Astrocyte (in vitro differentiated cells and primary cell): ENCODE measurements around the gene NPPB.

Experiments used
- EZH2 ChIP-seq: IDR thresholded peaks from 2 replicates; pipeline ENCODE4 v1.6.1; 2012; ENCODE audit warnings: mild to moderate bottlenecking, low read length, inconsistent platforms; ENCODE audit not compliant: insufficient read depth
- TF ChIP-seq, protein P1 (sequence below): IDR thresholded peaks from 2 replicates; pipeline ENCODE4 v1.5.1; 2011; ENCODE audit warnings: low read depth, mild to moderate bottlenecking, inconsistent platforms, low read length, moderate library complexity; ENCODE audit not compliant: insufficient read depth

- TF ChIP-seq, protein P1, sequence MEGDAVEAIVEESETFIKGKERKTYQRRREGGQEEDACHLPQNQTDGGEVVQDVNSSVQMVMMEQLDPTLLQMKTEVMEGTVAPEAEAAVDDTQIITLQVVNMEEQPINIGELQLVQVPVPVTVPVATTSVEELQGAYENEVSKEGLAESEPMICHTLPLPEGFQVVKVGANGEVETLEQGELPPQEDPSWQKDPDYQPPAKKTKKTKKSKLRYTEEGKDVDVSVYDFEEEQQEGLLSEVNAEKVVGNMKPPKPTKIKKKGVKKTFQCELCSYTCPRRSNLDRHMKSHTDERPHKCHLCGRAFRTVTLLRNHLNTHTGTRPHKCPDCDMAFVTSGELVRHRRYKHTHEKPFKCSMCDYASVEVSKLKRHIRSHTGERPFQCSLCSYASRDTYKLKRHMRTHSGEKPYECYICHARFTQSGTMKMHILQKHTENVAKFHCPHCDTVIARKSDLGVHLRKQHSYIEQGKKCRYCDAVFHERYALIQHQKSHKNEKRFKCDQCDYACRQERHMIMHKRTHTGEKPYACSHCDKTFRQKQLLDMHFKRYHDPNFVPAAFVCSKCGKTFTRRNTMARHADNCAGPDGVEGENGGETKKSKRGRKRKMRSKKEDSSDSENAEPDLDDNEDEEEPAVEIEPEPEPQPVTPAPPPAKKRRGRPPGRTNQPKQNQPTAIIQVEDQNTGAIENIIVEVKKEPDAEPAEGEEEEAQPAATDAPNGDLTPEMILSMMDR, result no peak
- no peak for TF ChIP-seq EZH2
These were observed 24.2 kb upstream of the NPPB start for GRCh38 chr1:11882814-11883538.
